T-helper 2 cell treated with Interferon-gamma antibody and Interleukin-4, amounts not matched to agents 5 μg/mL and 100 μg/mL, for 36 hours (primary cell): Measurements from ENCODE around the gene PDLIM1.

Source experiments
- DNase-seq: peaks from one replicate; pipeline ENCODE4 v3.0.0; 2021; ENCODE audit warnings: low spot score
- H3K27ac Mint-ChIP-seq: one replicate; pipeline ENCODE4 v1.8.0; 2021; ENCODE audit warnings: mild to moderate bottlenecking, mixed read lengths
- H3K27me3 Mint-ChIP-seq: one replicate; pipeline ENCODE4 v1.8.0; 2021; ENCODE audit warnings: low read depth, mixed read lengths
- H3K36me3 Mint-ChIP-seq: one replicate; pipeline ENCODE4 v1.8.0; 2021; ENCODE audit warnings: low read depth, mixed read lengths
- H3K4me1 Mint-ChIP-seq: one replicate; pipeline ENCODE4 v1.8.0; 2021; ENCODE audit warnings: low read depth, mixed read lengths
- H3K4me3 Mint-ChIP-seq: one replicate; pipeline ENCODE4 v1.8.0; 2022; ENCODE audit warnings: mild to moderate bottlenecking, moderate library complexity, mixed read lengths
- H3K9me3 Mint-ChIP-seq: one replicate; pipeline ENCODE4 v1.8.0; 2021; ENCODE audit warnings: mixed read lengths

Gene PDLIM1

DNA sequence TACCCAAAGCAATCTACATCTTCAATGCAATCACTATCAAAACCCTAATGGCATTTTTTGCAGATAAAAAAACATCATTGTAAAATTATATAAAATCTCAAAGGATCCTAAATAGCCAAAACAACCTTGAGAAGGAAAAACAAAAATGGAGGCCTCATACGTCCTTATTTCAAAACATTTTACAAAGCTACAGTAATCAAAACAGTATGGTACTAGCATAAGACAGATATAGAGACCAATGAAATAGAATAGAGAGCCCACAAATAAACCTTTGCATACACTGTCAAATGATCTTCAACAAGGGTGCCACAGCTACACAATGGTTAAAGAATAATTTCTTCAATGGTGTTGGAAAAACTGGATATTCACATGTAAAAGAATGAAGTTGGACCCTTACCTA, 34.5 kb downstream of the PDLIM1 start:
- no peak for DNase-seq
- H3K27ac Mint-ChIP-seq = no peak overlapping the region
- peaks cover 9% of the 10 kb centered on the region for H3K9me3 Mint-ChIP-seq
- H3K4me3 Mint-ChIP-seq = no peak overlapping the region
- peaks cover 21% of the 10 kb centered on the region for H3K27me3 Mint-ChIP-seq
- peaks cover 7% of the 10 kb centered on the region for H3K4me1 Mint-ChIP-seq
- peaks cover 5% of the 10 kb centered on the region for H3K36me3 Mint-ChIP-seq

DNA sequence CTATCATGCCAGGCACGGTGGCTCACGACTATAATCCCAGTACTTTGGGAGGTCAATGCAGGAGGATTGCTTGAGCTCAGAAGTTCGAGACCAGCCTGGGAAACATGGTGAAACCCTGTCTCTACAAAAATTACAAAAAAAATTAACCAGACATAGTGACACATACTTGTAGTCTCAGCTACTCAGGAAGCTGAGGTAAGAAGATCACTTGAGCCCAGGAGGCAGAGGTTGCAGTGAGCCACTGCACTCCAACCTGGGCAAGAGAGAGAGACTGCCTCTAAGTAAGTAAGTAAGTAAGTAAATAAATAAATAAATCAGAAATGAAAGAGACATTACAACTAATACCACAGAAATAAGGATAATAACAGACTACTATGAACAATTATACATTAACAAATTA, 36.2 kb downstream of the PDLIM1 start:
- Mint-ChIP-seq H3K36me3 (peaks cover 5% of the 10 kb centered on the region), H3K4me3 (no peak overlapping the region), H3K27ac (no peak overlapping the region), H3K4me1 (peaks cover 7% of the 10 kb centered on the region), H3K27me3 (peaks cover 21% of the 10 kb centered on the region), H3K9me3 (peaks cover 9% of the 10 kb centered on the region)
- DNase-seq = no peak

DNA sequence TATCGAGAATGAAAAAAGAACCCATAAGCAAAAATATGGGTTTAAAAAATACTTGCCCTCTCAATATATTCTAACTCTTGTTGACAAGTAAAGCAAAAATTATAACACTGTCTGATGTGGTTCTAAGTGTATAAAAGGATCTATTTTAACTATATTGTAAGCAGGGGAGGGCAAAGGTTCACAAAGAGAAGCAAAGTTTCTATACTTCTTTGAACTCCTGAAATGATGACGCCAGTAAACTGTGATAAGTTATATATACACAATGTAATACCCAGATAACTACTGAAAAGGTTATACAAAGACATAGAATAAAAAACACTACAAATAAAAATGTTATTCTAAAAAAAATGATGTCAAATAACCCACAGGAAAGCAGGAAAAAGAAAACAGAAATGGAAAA, 37.1 kb downstream of the PDLIM1 start:
- Mint-ChIP-seq H3K27ac (no peak overlapping the region), H3K9me3 (peaks cover 9% of the 10 kb centered on the region), H3K4me3 (no peak overlapping the region), H3K4me1 (peaks cover 7% of the 10 kb centered on the region), H3K36me3 (peaks cover 5% of the 10 kb centered on the region), H3K27me3 (peaks cover 21% of the 10 kb centered on the region)
- no peak for DNase-seq

DNA sequence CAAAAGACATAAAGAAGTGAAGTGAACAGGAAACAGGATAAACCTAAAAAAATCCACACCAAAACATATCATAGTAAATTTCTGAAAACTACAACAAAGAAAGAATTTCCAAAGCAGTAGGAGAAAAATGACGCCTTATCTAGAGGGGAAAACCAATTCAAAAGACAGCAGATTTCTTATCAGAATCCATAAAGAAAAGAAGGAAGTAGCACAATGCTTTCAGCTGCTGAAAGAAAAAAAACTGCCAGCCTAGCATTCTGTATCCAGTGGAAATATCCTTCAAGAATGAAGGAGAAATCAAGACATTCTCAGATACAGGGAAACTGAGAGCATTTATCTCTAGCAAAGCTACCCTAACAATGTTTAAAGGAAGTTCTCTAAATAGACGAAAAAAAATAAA, 37.8 kb downstream of the PDLIM1 start:
- Mint-ChIP-seq H3K27ac (no peak overlapping the region), H3K4me1 (peaks cover 7% of the 10 kb centered on the region)

DNA sequence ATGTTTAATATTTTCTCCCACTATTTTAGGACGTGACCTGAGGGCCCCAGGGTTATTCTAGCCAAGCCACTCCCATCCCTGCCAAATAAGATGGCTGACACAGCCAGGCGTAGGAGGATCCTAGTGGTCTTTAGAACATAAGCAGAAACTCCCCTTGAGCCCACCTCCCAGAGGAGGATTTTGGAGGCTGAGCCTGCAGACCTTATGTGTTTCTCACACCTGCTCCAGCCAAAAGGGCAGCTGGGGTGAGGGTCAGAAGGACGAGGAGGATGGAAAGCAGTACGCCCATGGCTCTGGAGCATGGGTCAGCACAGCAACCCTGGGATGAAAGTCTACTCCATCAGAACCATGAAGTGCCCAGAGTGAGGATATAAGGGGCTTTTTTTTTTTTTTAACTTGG, 39.9 kb downstream of the PDLIM1 start:
- Mint-ChIP-seq H3K27ac (no peak overlapping the region), H3K9me3 (peaks cover 2% of the 10 kb centered on the region), H3K36me3 (no peaks in the 10 kb centered on the region), H3K4me1 (peaks cover 22% of the 10 kb centered on the region), H3K4me3 (no peak overlapping the region), H3K27me3 (peaks cover 21% of the 10 kb centered on the region)
- no peak for DNase-seq

More for the DNA sequence above, 37.8 kb downstream of the PDLIM1 start:
- Mint-ChIP-seq H3K36me3 (peaks cover 3% of the 10 kb centered on the region), H3K4me3 (no peak overlapping the region), H3K27me3 (peaks cover 21% of the 10 kb centered on the region), H3K9me3 (peaks cover 9% of the 10 kb centered on the region)
- no peak for DNase-seq

DNA sequence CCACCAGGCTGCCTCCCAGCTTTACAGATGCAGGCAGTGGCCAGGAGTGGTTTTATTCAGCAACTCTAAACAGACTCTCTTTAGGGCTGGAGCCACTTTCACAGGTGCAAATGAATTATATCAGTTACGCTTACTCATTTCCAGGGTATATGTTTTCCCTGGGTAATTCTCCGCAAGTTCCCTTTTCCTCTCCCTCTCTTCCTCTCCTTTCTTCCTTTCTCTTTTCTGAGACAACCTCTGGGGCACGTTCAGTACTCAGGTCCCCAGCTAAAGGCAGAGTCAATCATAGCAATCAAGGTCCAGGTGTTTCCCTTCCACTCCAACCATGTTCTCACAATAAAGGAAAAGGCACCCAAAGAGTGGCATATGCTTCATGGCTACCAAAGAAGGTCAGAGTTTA, 41.3 kb downstream of the PDLIM1 start:
- no peak for DNase-seq
- no peaks in the 10 kb centered on the region for H3K36me3 Mint-ChIP-seq
- H3K27me3 Mint-ChIP-seq = peaks cover 15% of the 10 kb centered on the region
- peaks cover 29% of the 10 kb centered on the region for H3K4me1 Mint-ChIP-seq
- H3K9me3 Mint-ChIP-seq = no peaks in the 10 kb centered on the region
- no peak overlapping the region for H3K27ac Mint-ChIP-seq
- no peak overlapping the region for H3K4me3 Mint-ChIP-seq

DNA sequence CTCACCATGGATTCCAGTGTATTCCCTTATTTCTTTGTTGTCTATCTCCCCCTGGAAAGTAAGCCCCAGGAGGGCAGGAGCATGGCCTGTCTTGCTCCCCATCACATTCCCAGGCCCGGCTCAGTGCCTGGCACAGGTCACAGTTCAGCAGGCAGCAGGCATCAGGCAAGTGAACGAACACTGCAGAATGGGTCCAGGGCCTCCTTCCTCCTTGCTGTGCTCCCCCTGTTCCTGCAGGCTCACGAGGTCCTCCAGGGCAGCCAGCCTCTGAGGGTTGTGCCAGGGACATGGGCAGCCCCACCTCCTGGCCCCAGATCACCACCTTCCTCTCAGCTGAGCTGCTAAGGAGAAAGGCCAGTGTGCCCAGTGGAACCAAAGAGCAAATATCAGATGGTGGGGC, 41.8 kb downstream of the PDLIM1 start:
- no peaks in the 10 kb centered on the region for H3K36me3 Mint-ChIP-seq
- peaks cover 31% of the 10 kb centered on the region for H3K4me1 Mint-ChIP-seq
- DNase-seq = no peak
- peaks cover 15% of the 10 kb centered on the region for H3K27me3 Mint-ChIP-seq
- H3K9me3 Mint-ChIP-seq = no peaks in the 10 kb centered on the region
- no peak overlapping the region for H3K4me3 Mint-ChIP-seq
- H3K27ac Mint-ChIP-seq = no peak overlapping the region

DNA sequence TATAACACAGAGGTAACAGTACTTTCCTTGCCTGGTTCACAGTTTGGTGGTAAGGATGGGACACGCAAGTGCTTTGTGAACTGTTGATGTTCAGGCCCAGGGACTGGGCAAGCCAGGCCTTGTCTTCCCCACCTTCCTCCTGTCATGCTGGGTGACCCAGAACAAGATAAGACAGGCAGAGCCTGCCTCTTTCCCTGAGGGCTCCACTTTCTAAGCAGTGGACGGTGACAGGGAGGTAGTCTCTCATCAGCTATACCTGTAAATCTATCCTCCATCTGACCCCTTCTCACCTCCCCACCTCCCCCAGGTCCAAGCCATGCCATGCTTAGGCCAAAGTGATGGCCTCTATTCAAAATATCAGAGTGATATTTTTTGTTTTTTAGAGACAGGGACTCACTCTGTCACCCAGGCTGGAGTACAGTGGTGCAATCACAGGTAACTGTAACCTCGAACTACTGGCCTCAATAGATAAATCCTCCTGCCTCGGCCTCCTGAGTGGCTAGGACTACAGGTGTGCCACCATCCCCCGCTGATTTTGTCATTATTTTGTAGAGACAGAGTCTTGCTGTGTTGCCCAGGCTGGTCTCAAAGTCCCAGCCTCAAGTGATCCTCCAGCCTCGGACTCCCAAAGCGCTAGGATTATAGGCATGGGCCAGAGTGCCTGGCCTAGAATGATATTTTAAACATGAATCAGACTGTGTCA, 42.8 kb downstream of the PDLIM1 start:
- peaks cover 12% of the 10 kb centered on the region for H3K27me3 Mint-ChIP-seq
- peaks cover 37% of the 10 kb centered on the region for H3K4me1 Mint-ChIP-seq
- no peak overlapping the region for H3K4me3 Mint-ChIP-seq
- no peak for DNase-seq
- peaks cover 3% of the 10 kb centered on the region for H3K36me3 Mint-ChIP-seq
- no peak overlapping the region for H3K27ac Mint-ChIP-seq
- H3K9me3 Mint-ChIP-seq = no peaks in the 10 kb centered on the region

DNA sequence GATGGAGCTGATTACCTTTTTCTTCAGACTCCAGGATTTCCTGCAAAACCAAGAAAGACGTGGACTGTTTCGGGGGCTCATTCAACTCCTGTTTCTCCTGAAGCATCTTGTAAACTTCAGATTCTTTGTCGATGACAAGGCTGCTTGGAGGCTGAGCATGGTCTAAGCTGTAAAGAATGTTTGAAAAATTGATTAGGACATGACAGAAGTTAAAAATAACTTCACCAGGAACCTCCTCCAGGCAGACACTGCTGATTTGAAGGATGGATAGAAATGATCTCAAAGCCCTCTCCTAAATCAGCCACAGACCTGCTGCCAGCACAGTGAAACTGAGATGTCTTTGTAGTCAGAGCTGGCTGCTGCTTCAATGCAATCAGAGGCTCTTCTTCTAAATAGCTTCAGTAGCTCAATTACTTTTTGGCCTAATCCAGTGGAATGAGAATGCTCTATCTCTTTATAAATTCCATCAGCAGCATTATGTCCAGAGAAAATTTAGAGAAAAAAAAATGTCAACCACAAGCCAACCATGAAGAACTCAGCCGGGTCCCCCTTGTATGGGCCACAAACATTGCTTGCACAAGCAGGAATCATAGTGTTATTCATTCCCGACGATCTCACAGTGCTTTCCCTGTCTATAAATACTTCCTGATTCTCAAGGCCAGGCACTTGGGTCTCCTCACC, 43.5 kb downstream of the PDLIM1 start:
- H3K4me3 Mint-ChIP-seq = no peak overlapping the region
- no peak for DNase-seq
- peaks cover 3% of the 10 kb centered on the region for H3K36me3 Mint-ChIP-seq
- no peaks in the 10 kb centered on the region for H3K9me3 Mint-ChIP-seq
- peaks cover 5% of the 10 kb centered on the region for H3K27me3 Mint-ChIP-seq
- H3K27ac Mint-ChIP-seq = no peak overlapping the region
- H3K4me1 Mint-ChIP-seq = peaks cover 35% of the 10 kb centered on the region

DNA sequence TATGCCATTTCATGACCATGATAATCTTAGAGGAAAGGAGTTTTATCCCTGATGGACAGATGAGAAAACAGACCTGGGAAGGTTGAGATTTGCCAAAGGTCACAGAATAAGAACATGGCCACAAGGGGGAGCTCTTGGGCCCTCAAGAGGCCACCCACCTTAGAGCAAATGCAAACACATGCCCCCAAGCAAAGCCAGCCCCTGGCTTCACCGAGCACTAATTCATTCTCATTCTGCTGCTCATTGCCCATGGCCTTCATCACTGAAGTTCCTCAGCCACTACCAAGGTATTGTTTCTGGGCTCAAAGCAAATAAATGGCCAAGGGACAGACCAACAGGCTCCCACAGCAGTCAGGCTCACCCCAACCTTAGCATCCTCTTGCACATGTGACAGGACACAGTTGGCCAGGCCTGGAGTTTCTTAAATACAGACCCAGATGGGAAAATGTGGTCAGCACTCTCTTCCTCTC, 44.2 kb downstream of the PDLIM1 start:
- Mint-ChIP-seq H3K27ac (no peak overlapping the region), H3K4me1 (peaks cover 38% of the 10 kb centered on the region), H3K9me3 (no peaks in the 10 kb centered on the region), H3K36me3 (peaks cover 3% of the 10 kb centered on the region), H3K4me3 (no peak overlapping the region), H3K27me3 (no peaks in the 10 kb centered on the region)
- DNase-seq = peak; percentile 49

DNA sequence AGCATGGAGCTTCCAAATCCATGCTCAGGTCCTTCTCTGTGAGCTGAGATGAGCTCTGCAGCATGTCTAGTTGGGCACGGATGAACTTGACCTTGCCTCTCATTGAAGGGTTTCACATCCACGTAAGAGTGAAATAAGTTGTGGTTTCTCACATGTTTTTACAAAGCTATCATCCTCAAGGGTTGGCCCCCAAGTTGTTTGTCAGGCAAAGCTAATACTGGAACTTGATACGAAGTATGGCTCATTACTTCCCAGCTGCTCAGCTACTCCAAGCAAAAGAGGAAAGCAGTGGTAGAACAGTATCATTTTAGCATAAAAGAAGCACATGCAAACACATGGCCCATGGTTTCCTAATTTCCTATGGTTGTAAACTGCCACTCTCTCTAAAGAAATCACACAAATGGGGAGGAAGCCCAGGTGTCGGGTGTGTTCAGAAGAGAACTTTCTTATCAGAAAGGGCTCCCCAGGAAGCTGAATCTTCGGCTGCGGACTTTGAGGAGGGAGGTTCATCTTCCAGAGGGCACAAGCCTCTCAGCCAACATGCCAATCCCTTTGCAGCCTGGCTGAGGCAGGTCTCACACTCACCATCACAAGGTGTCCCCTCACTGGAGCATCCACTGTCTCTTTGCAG, 45.3 kb downstream of the PDLIM1 start:
- Mint-ChIP-seq H3K27ac (peak overlapping the region; percentile 76), H3K4me1 (peaks cover 46% of the 10 kb centered on the region), H3K36me3 (peaks cover 3% of the 10 kb centered on the region), H3K9me3 (no peaks in the 10 kb centered on the region), H3K4me3 (peak overlapping the region; percentile 44), H3K27me3 (no peaks in the 10 kb centered on the region)
- peak; percentile 33 for DNase-seq

DNA sequence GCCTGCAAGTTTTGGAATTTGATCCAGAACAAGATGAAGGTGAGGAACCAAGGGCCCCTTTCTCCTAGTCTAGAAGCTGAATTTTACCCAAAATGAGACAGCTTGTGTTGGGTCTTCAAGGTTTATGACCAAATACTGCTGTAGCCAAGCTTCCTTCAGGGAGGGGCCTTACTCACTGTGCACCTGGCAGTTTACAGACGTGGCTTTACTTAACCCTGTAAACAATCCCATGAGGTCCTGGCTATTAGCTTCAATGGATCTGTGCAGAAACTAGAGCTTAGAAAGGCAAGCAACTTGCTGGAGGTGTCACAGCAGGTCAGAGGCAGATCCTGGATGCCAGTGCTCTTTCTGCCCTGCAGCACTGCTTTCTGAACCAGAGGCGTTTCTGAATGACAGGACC, 46.7 kb downstream of the PDLIM1 start:
- Mint-ChIP-seq H3K4me1 (peaks cover 55% of the 10 kb centered on the region), H3K36me3 (peaks cover 12% of the 10 kb centered on the region), H3K4me3 (no peak overlapping the region), H3K9me3 (no peaks in the 10 kb centered on the region), H3K27me3 (no peaks in the 10 kb centered on the region), H3K27ac (no peak overlapping the region)
- no peak for DNase-seq

DNA sequence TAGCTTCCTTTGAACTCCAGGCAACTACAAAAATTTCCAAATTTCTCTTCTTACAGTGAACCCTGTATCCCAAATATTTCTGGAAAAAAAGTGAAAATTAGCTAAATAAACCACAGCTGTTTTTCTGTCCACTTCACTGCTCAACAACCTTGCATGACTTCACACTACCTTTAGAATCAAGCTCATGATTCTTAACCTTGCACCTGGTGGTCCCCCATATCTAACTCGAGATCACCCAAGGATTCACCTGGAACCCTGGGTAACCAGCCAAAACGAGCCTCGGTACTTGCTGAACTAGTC, 47.5 kb downstream of the PDLIM1 start:
- Mint-ChIP-seq H3K27ac (no peak overlapping the region), H3K36me3 (peaks cover 14% of the 10 kb centered on the region)

DNA sequence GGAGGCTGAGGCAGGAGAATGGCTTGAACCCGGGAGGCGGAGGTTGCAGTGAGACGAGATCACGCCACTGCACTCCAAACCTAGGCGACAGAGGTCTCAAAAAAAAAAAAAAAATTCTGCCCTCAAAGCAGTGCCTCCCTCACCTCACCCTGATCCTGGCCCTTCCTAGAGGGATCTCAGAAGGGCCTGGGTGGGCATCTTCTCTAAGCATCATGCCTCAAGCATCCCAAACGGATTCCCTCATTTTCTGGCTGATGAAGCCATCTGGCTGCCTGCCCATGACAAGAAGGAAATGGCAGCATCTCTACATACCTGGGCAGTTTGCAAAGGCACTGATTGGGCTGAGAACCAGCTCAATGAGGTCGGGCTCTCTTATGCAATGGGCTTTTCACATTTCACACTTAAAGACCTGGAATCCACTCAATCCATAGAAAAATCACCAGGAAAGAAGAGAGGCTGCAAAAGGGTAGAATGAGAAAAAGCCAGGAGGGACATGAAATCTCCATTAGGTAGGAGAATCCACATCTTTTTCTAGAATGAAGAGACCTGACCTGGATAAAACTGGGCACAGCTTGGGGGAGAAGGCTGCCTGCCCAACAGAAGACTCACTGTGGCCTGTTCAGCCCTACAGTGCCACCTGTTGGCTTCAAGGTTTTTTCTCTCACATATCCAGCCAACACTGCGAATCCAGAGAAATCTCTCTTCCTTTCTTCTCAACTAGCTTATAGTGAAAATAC, 48.1 kb downstream of the PDLIM1 start:
- Mint-ChIP-seq H3K9me3 (no peaks in the 10 kb centered on the region), H3K4me1 (peaks cover 59% of the 10 kb centered on the region), H3K27me3 (no peaks in the 10 kb centered on the region), H3K4me3 (no peak overlapping the region), H3K27ac (no peak overlapping the region), H3K36me3 (peaks cover 14% of the 10 kb centered on the region)
- DNase-seq = peak; percentile 33

More for the DNA sequence above, 47.5 kb downstream of the PDLIM1 start:
- H3K4me1 Mint-ChIP-seq = peaks cover 55% of the 10 kb centered on the region
- no peak overlapping the region for H3K4me3 Mint-ChIP-seq
- no peak for DNase-seq
- no peaks in the 10 kb centered on the region for H3K9me3 Mint-ChIP-seq
- no peaks in the 10 kb centered on the region for H3K27me3 Mint-ChIP-seq
